Naive B cell (primary cell): ENCODE data around the gene HAPLN1. TPM values are rescaled to one million over a fixed set of nuclear protein-coding genes. Genes with fewer than 3 reads are reported as not detected.
"Not testable (repeated sequence)": the region's sequence is repeated elsewhere in the genome, so short reads cannot be mapped to it uniquely, and the experiment has no call there.

Source experiments
- ATAC-seq, 2 donors: fragments of 150-1000 bp; cut with Tn5 transposase; 2 replicates each; pipeline ENCODE4 v1.10.0; 2021; ENCODE audit warnings: low read depth in 2 of 2, mild to moderate bottlenecking in 2 of 2, moderate library complexity in 2 of 2
- DNase-seq: peaks from one replicate; pipeline ENCODE4 v3.0.0; 2022
- H3K27ac Mint-ChIP-seq, 6 donors: one replicate each; pipeline ENCODE4 v1.8.0; 2020 to 2022; ENCODE audit warnings: mild to moderate bottlenecking in 6 of 6, mixed read lengths in 6 of 6, moderate library complexity in 5 of 6, inconsistent platforms in 2 of 6
- H3K27me3 Mint-ChIP-seq, 3 donors: one replicate each; pipeline ENCODE4 v1.8.0; 2021 to 2022; ENCODE audit warnings: mixed read lengths in 3 of 3, mild to moderate bottlenecking in 1 of 3
- H3K36me3 Mint-ChIP-seq, 2 donors: one replicate each; pipeline ENCODE4 v1.8.0; 2020 to 2022; ENCODE audit warnings: mixed read lengths in 2 of 2, inconsistent platforms in 1 of 2, mild to moderate bottlenecking in 1 of 2
- H3K4me1 Mint-ChIP-seq, 3 donors: one replicate each; pipeline ENCODE4 v1.8.0; 2020 to 2022; ENCODE audit warnings: mixed read lengths in 3 of 3, inconsistent platforms in 1 of 3, mild to moderate bottlenecking in 1 of 3, moderate library complexity in 1 of 3
- H3K4me3 Mint-ChIP-seq, 8 donors: one replicate each; pipeline ENCODE4 v1.8.0; 2020 to 2022; ENCODE audit warnings: mild to moderate bottlenecking in 8 of 8, mixed read lengths in 8 of 8, moderate library complexity in 8 of 8, inconsistent platforms in 2 of 8
- H3K9me3 Mint-ChIP-seq, 7 donors: one replicate each; pipeline ENCODE4 v1.8.0; 2020 to 2022; ENCODE audit warnings: mixed read lengths in 7 of 7, mild to moderate bottlenecking in 5 of 7, inconsistent platforms in 2 of 7, moderate library complexity in 1 of 7
- polyA plus RNA-seq, 6 donors: library from polyadenylated mRNA; unstranded; fragments of 300-500 nt; fragmentation: Illumina TruSeq; gene quantifications; one replicate each; pipeline ENCODE4 v1.2.3, GENCODE V29; 2021; ENCODE audit warnings: low read depth in 6 of 6

The HAPLN1 gene
- polyA plus RNA-seq, 6 donors from 2014 or later, result not detected

GRCh38 chr5:83735058-83735457, 14.4 kb upstream of the HAPLN1 start:
- not testable (repeated sequence) for ATAC-seq, H3K4me1 Mint-ChIP-seq, H3K27ac Mint-ChIP-seq, H3K27me3 Mint-ChIP-seq, DNase-seq, H3K4me3 Mint-ChIP-seq
- Mint-ChIP-seq H3K9me3 (peaks cover 4 to 11% (median 8%) of the 10 kb centered on the region in 7 donors), H3K36me3 (peaks cover 0 to 10% of the 10 kb centered on the region in 2 donors)

GRCh38 chr5:83731638-83732037, 11.0 kb upstream of the HAPLN1 start:
- H3K9me3 Mint-ChIP-seq, result peaks cover 4 to 11% (median 8%) of the 10 kb centered on the region in 7 donors
- no peak for DNase-seq
- peak in 1 of 2 donors; percentile 36 for ATAC-seq
- no peak overlapping the region for H3K27ac Mint-ChIP-seq
- peaks cover 0 to 8% (median 6%) of the 10 kb centered on the region in 3 donors for H3K4me1 Mint-ChIP-seq
- peaks cover 0 to 7% (median 7%) of the 10 kb centered on the region in 3 donors for H3K27me3 Mint-ChIP-seq
- no peak overlapping the region for H3K4me3 Mint-ChIP-seq
- H3K36me3 Mint-ChIP-seq, result peaks cover 0 to 10% of the 10 kb centered on the region in 2 donors

GRCh38 chr5:83729362-83729761, 8.7 kb upstream of the HAPLN1 start:
- H3K4me1 Mint-ChIP-seq, result peaks cover 0 to 2% (median 0%) of the 10 kb centered on the region in 3 donors
- DNase-seq (no peak), ATAC-seq (no peak)
- H3K36me3 Mint-ChIP-seq, result peaks cover 0 to 5% of the 10 kb centered on the region in 2 donors
- no peak overlapping the region for H3K27ac Mint-ChIP-seq
- H3K27me3 Mint-ChIP-seq, result peaks cover 0 to 10% (median 7%) of the 10 kb centered on the region in 3 donors
- no peak overlapping the region for H3K4me3 Mint-ChIP-seq
- peaks cover 3 to 5% (median 4%) of the 10 kb centered on the region in 7 donors for H3K9me3 Mint-ChIP-seq

GRCh38 chr5:83726912-83727311, 6.3 kb upstream of the HAPLN1 start:
- no peak overlapping the region for H3K4me3 Mint-ChIP-seq
- peak overlapping the region in 1 of 6 donors; percentile 28 for H3K27ac Mint-ChIP-seq
- H3K4me1 Mint-ChIP-seq, result peaks cover 2 to 12% (median 8%) of the 10 kb centered on the region in 3 donors
- no peaks in the 10 kb centered on the region for H3K9me3 Mint-ChIP-seq
- DNase-seq (no peak), ATAC-seq (no peak)
- no peaks in the 10 kb centered on the region for H3K36me3 Mint-ChIP-seq
- H3K27me3 Mint-ChIP-seq, result peaks cover 15 to 29% (median 26%) of the 10 kb centered on the region in 3 donors

- DNase-seq (no peak), ATAC-seq (no peak)
- H3K27ac Mint-ChIP-seq, result no peak overlapping the region
- peaks cover 35 to 49% (median 44%) of the 10 kb centered on the region in 3 donors for H3K27me3 Mint-ChIP-seq
- H3K4me1 Mint-ChIP-seq, result peaks cover 6 to 20% (median 17%) of the 10 kb centered on the region in 3 donors
- no peaks in the 10 kb centered on the region for H3K9me3 Mint-ChIP-seq
- H3K4me3 Mint-ChIP-seq, result no peak overlapping the region
- no peaks in the 10 kb centered on the region for H3K36me3 Mint-ChIP-seq
Observed at GRCh38 chr5:83724935-83725334, 4.3 kb upstream of the HAPLN1 start.

DNA sequence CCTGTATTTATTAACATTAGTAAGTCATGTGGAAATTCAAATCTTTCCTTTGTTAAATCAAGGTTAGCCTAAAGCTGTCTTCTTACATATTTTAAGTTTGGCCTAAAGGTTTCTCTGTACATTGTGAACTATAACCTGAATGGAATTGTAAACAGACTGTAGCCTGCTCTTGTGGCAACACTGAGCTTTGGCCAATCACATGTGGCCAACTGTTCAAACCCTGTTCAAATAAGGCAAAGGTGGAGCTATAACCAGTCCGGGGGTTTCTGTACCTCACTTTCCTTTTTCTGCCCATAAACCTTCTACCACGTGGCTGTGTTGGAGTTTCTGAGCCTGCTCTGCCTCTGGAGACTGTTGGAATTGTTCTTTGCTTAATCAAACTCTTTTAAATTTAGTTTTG, 3.3 kb upstream of the HAPLN1 start:
- Mint-ChIP-seq H3K36me3 (no peaks in the 10 kb centered on the region), H3K27me3 (peaks cover 38 to 51% (median 45%) of the 10 kb centered on the region in 3 donors), H3K9me3 (no peaks in the 10 kb centered on the region), H3K4me1 (peaks cover 6 to 20% (median 17%) of the 10 kb centered on the region in 3 donors), H3K27ac (no peak overlapping the region), H3K4me3 (no peak overlapping the region)
- no peak for ATAC-seq
- DNase-seq, result no peak

GRCh38 chr5:83723031-83723430, 2.4 kb upstream of the HAPLN1 start:
- Mint-ChIP-seq H3K36me3 (no peaks in the 10 kb centered on the region), H3K9me3 (no peaks in the 10 kb centered on the region), H3K27me3 (peaks cover 44 to 51% (median 45%) of the 10 kb centered on the region in 3 donors), H3K4me1 (peaks cover 6 to 20% (median 17%) of the 10 kb centered on the region in 3 donors), H3K4me3 (peak overlapping the region in 4 of 8 donors; percentile 22 to 78 (median 60)), H3K27ac (no peak overlapping the region)
- ATAC-seq (no peak), DNase-seq (no peak)

- Mint-ChIP-seq H3K36me3 (no peaks in the 10 kb centered on the region), H3K4me3 (peak overlapping the region in 7 of 8 donors; percentile 63 to 83 (median 78)), H3K27ac (no peak overlapping the region), H3K9me3 (no peaks in the 10 kb centered on the region), H3K27me3 (peaks cover 38 to 49% (median 44%) of the 10 kb centered on the region in 3 donors), H3K4me1 (peaks cover 6 to 20% (median 17%) of the 10 kb centered on the region in 3 donors)
- no peak for DNase-seq
- peak; percentile 21 to 33 for ATAC-seq
Observed at GRCh38 chr5:83721953-83722901, 1.6 kb upstream of the HAPLN1 start.

- Mint-ChIP-seq H3K27ac (no peak overlapping the region), H3K36me3 (no peaks in the 10 kb centered on the region), H3K9me3 (no peaks in the 10 kb centered on the region), H3K4me1 (peaks cover 6 to 20% (median 17%) of the 10 kb centered on the region in 3 donors), H3K27me3 (peaks cover 36 to 44% (median 41%) of the 10 kb centered on the region in 3 donors), H3K4me3 (no peak overlapping the region)
- no peak for ATAC-seq
- no peak for DNase-seq
Observed at GRCh38 chr5:83718936-83719495, 1.6 kb downstream of the HAPLN1 start.

GRCh38 chr5:83718195-83718825, 2.3 kb downstream of the HAPLN1 start:
- Mint-ChIP-seq H3K36me3 (no peaks in the 10 kb centered on the region), H3K27me3 (peaks cover 31 to 46% (median 36%) of the 10 kb centered on the region in 3 donors), H3K4me3 (no peak overlapping the region), H3K9me3 (no peaks in the 10 kb centered on the region), H3K4me1 (peaks cover 6 to 18% (median 17%) of the 10 kb centered on the region in 3 donors), H3K27ac (peak overlapping the region in 1 of 6 donors; percentile 80)
- peak; percentile 47 to 55 for ATAC-seq
- DNase-seq, result peak; percentile 22

GRCh38 chr5:83715236-83716065, 5.2 kb downstream of the HAPLN1 start:
- peak overlapping the region in 1 of 6 donors; percentile 22 for H3K27ac Mint-ChIP-seq
- no peaks in the 10 kb centered on the region for H3K4me1 Mint-ChIP-seq
- DNase-seq, result no peak
- ATAC-seq, result no peak
- no peak overlapping the region for H3K4me3 Mint-ChIP-seq
- no peaks in the 10 kb centered on the region for H3K9me3 Mint-ChIP-seq
- peaks cover 7 to 21% (median 10%) of the 10 kb centered on the region in 3 donors for H3K27me3 Mint-ChIP-seq
- H3K36me3 Mint-ChIP-seq, result no peaks in the 10 kb centered on the region

DNA sequence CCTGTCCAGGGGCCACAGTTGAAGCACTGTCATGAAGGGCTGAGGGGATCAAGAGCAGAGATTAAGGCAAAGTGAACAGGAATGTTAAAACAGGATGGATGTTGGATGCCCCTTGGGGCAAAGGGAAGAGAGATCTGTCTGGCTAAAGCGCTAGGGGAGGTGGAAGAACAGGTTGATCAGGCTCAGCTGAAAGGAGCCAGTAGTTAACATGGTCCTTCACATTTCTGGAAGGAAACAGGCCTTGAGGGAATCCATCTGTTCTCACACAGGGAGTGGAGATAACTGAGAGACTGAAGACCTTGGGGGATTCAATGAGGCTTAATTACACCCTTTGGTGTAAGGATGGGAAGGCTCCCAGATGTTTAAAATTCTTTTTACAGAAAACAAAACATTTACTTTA, 5.8 kb downstream of the HAPLN1 start:
- DNase-seq (no peak), ATAC-seq (no peak)
- Mint-ChIP-seq H3K27me3 (peaks cover under 1 to 19% (median 10%) of the 10 kb centered on the region in 3 donors), H3K4me1 (no peaks in the 10 kb centered on the region), H3K27ac (no peak overlapping the region), H3K9me3 (no peaks in the 10 kb centered on the region), H3K4me3 (peak overlapping the region in 1 of 8 donors; percentile 53), H3K36me3 (no peaks in the 10 kb centered on the region)
